Measurements from ENCODE around the gene NPIPB9. TPM values are rescaled to one million over a fixed set of nuclear protein-coding genes. Genes with fewer than 3 reads are reported as not detected.
"Not testable (repeated sequence)": the region's sequence is repeated elsewhere in the genome, so short reads cannot be mapped to it uniquely, and the experiment has no call there.

The NPIPB9 gene
- total RNA-seq, 2 experiments from 2014 or later, result 1.7 to 2.7 TPM

- H3K4me1 Mint-ChIP-seq; CTCF ChIA-PET; H3K9me3 Mint-ChIP-seq; H3K27ac Mint-ChIP-seq; H3K36me3 Mint-ChIP-seq (ENCODE audit: low read depth); POLR2A ChIA-PET; H3K4me3 Mint-ChIP-seq; H3K27me3 Mint-ChIP-seq; DNase-seq: not testable (repeated sequence)
Observed at GRCh38 chr16:28782357-28782756, 30.8 kb downstream of the NPIPB9 start.

GRCh38 chr16:28802235-28803019 lies 50.8 kb downstream of the NPIPB9 start:
- DNase-seq, result peak; percentile 69

GRCh38 chr16:28807445-28808120 lies 56.0 kb downstream of the NPIPB9 start:
- H3K9me3 Mint-ChIP-seq; H3K27me3 Mint-ChIP-seq; H3K27ac Mint-ChIP-seq; H3K36me3 Mint-ChIP-seq (ENCODE audit: low read depth); H3K4me3 Mint-ChIP-seq; POLR2A ChIA-PET; CTCF ChIA-PET; DNase-seq; H3K4me1 Mint-ChIP-seq: not testable (repeated sequence)

More at GRCh38 chr16:28802235-28803019, 50.8 kb downstream of the NPIPB9 start:
- H3K9me3 Mint-ChIP-seq; POLR2A ChIA-PET; CTCF ChIA-PET; H3K27me3 Mint-ChIP-seq; H3K36me3 Mint-ChIP-seq (ENCODE audit: low read depth); H3K27ac Mint-ChIP-seq; H3K4me1 Mint-ChIP-seq: not testable (repeated sequence)
- H3K4me3 Mint-ChIP-seq, result peak overlapping the region; percentile 63

- H3K36me3 Mint-ChIP-seq (ENCODE audit: low read depth), result peaks cover 22% of the 10 kb centered on the region
- CTCF ChIA-PET, result interaction anchor here (1.1 kb wide), 1 partner anchor 12 kb away, joined by 3 read pairs; no protein-coding TSS in a partner anchor
- H3K9me3 Mint-ChIP-seq, result no peaks in the 10 kb centered on the region
- DNase-seq, result no peak
- H3K27ac Mint-ChIP-seq, result no peak overlapping the region
- H3K4me3 Mint-ChIP-seq, result no peak overlapping the region
- H3K4me1 Mint-ChIP-seq, result peaks cover 28% of the 10 kb centered on the region
- no peaks in the 10 kb centered on the region for H3K27me3 Mint-ChIP-seq
- POLR2A ChIA-PET, result no interaction called here
Observed at GRCh38 chr16:28820016-28820415, 68.4 kb downstream of the NPIPB9 start.

- Mint-ChIP-seq H3K4me1 (peaks cover 33% of the 10 kb centered on the region), H3K36me3 (ENCODE audit: low read depth) (peaks cover 27% of the 10 kb centered on the region)
- not testable (repeated sequence) for H3K4me3 Mint-ChIP-seq, H3K9me3 Mint-ChIP-seq, H3K27ac Mint-ChIP-seq, DNase-seq, H3K27me3 Mint-ChIP-seq
- ChIA-PET POLR2A (interaction anchor here (3.5 to 3.8 kb wide), 3 partner anchors 11 to 43 kb away, joined by 24 to 64 read pairs (median 28); partner anchors contain the start of gene SH2B1), CTCF (interaction anchor here (1.1 to 2.7 kb wide), 2 partner anchors 11 to 124 kb away, joined by 3 to 18 read pairs; no protein-coding TSS in a partner anchor)
Observed at GRCh38 chr16:28820546-28820945, 69.0 kb downstream of the NPIPB9 start.

GRCh38 chr16:28821874-28822519 lies 70.4 kb downstream of the NPIPB9 start:
- CTCF ChIA-PET, result interaction anchor here (0.9 to 2.7 kb wide), 5 partner anchors 10 to 151 kb away, joined by 3 to 18 read pairs (median 3); partner anchors contain the start of gene SH2B1
- Mint-ChIP-seq H3K27me3 (no peaks in the 10 kb centered on the region), H3K9me3 (no peaks in the 10 kb centered on the region), H3K4me1 (peaks cover 47% of the 10 kb centered on the region), H3K36me3 (ENCODE audit: low read depth) (peaks cover 42% of the 10 kb centered on the region), H3K27ac (peak overlapping the region; percentile 80), H3K4me3 (peak overlapping the region; percentile 99)
- no peak for DNase-seq
- POLR2A ChIA-PET, result interaction anchor here (0.7 to 4.2 kb wide), 24 partner anchors 8 to 330 kb away, joined by 3 to 77 read pairs (median 5); partner anchors contain the start of genes APOBR, ATP2A1, CLN3 and LAT

Other genes starting within 250 kb of the NPIPB9 start
- not detected for gene IL27, start 245.0 kb upstream of the NPIPB9 start, total RNA-seq
- gene NUPR1, start 212.8 kb upstream of the NPIPB9 start, total RNA-seq, result not detected
- 10 to 100 TPM; 25.8 to 28.0 TPM for gene SGF29, start 197.9 kb upstream of the NPIPB9 start, total RNA-seq
- under 1 TPM; 0.13 to 0.15 TPM for gene SULT1A2, start 154.7 kb upstream of the NPIPB9 start, total RNA-seq
- gene SULT1A1, start 141.7 kb upstream of the NPIPB9 start, total RNA-seq, result 1 to 10 TPM; 5.5 to 6.2 TPM
- gene NPIPB8, start 113.7 kb upstream of the NPIPB9 start, total RNA-seq, result under 1 TPM in 1 of 2 experiments, not detected in 1; 0.30 TPM
- gene EIF3C, start 40.3 kb upstream of the NPIPB9 start, total RNA-seq, result 100 to 1,000 TPM; 415 to 434 TPM
- 100 to 1,000 TPM; 255 to 267 TPM for gene ATXN2L, start 71.2 kb downstream of the NPIPB9 start, total RNA-seq
- gene TUFM, start 94.6 kb downstream of the NPIPB9 start, total RNA-seq, result 100 to 1,000 TPM; 107 TPM
- 10 to 100 TPM; 44.4 to 45.1 TPM for gene SH2B1, start 112.1 kb downstream of the NPIPB9 start, total RNA-seq
- gene ATP2A1, start 126.7 kb downstream of the NPIPB9 start, total RNA-seq, result 1 to 10 TPM; 1.6 to 2.5 TPM
- gene RABEP2, start 173.5 kb downstream of the NPIPB9 start, total RNA-seq, result 10 to 100 TPM; 15.7 to 16.5 TPM
- not detected for gene CD19, start 180.2 kb downstream of the NPIPB9 start, total RNA-seq
- 10 to 100 TPM; 96.7 TPM for gene NFATC2IP, start 199.2 kb downstream of the NPIPB9 start, total RNA-seq
- gene SPNS1, start 223.0 kb downstream of the NPIPB9 start, total RNA-seq, result 10 to 100 TPM; 20.6 to 24.7 TPM
- 100 to 1,000 TPM; 333 to 341 TPM for gene LAT, start 233.3 kb downstream of the NPIPB9 start, total RNA-seq

Measured in activated CD4-positive, alpha-beta memory T cell treated with anti-CD3 and anti-CD28 coated beads, Interleukin-2, amount 10 ng/mL, durations not matched to agents 7 days and 5 days (primary cell).